GM21717 (cell line): ENCODE results near the gene PTPRN2.
"Not testable (repeated sequence)": the region's sequence is repeated elsewhere in the genome, so short reads cannot be mapped to it uniquely, and the experiment has no call there.

Experiments used
- ATAC-seq: cut with Tn5 transposase; IDR thresholded peaks from one replicate; pipeline ENCODE4 v1.9.1; 2021; ENCODE audit warnings: mild to moderate bottlenecking, moderate library complexity; ENCODE audit not compliant: unreplicated experiment

Gene PTPRN2

GRCh38 chr7:157605638-157606037 lies 982.0 kb downstream of the PTPRN2 start:
- no peak for ATAC-seq

GRCh38 chr7:157604661-157605381 lies 982.8 kb downstream of the PTPRN2 start:
- ATAC-seq, result no peak

GRCh38 chr7:157603716-157604115 lies 983.9 kb downstream of the PTPRN2 start:
- ATAC-seq, result no peak

- ATAC-seq, result no peak
Measured at GRCh38 chr7:157603005-157603404, 984.6 kb downstream of the PTPRN2 start.

- no peak for ATAC-seq
Measured at GRCh38 chr7:157602581-157602980, 985.0 kb downstream of the PTPRN2 start.

GRCh38 chr7:157602156-157602555 lies 985.5 kb downstream of the PTPRN2 start:
- no peak for ATAC-seq

- no peak for ATAC-seq
Measured at GRCh38 chr7:157601530-157601929, 986.1 kb downstream of the PTPRN2 start.

GRCh38 chr7:157599491-157599890 lies 988.1 kb downstream of the PTPRN2 start:
- no peak for ATAC-seq

GRCh38 chr7:157597562-157597961 lies 990.1 kb downstream of the PTPRN2 start:
- no peak for ATAC-seq

- ATAC-seq, result no peak
Measured at GRCh38 chr7:157596881-157597280, 990.7 kb downstream of the PTPRN2 start.

GRCh38 chr7:157596471-157596870 lies 991.2 kb downstream of the PTPRN2 start:
- ATAC-seq, result no peak

- no peak for ATAC-seq
Measured at GRCh38 chr7:157596026-157596425, 991.6 kb downstream of the PTPRN2 start.

GRCh38 chr7:157595086-157595855 lies 992.4 kb downstream of the PTPRN2 start:
- ATAC-seq, result no peak

GRCh38 chr7:157594306-157594705 lies 993.3 kb downstream of the PTPRN2 start:
- ATAC-seq, result no peak

GRCh38 chr7:157593541-157593940 lies 994.1 kb downstream of the PTPRN2 start:
- ATAC-seq, result no peak

GRCh38 chr7:157592636-157593320 lies 994.8 kb downstream of the PTPRN2 start:
- not testable (repeated sequence) for ATAC-seq

GRCh38 chr7:157590526-157590925 lies 997.1 kb downstream of the PTPRN2 start:
- no peak for ATAC-seq

GRCh38 chr7:157589680-157590079 lies 997.9 kb downstream of the PTPRN2 start:
- no peak for ATAC-seq

- ATAC-seq, result no peak
Measured at GRCh38 chr7:157587805-157588560, 999.6 kb downstream of the PTPRN2 start.

- no peak for ATAC-seq
Measured at GRCh38 chr7:157587051-157587804, 1000.4 kb downstream of the PTPRN2 start.
